Ascending aorta (tissue), 2 donors: Measurements from ENCODE around the gene STK33. TPM values are rescaled to one million over a fixed set of nuclear protein-coding genes. Genes with fewer than 3 reads are reported as not detected.

Experiments
- DNase-seq, 2 donors: peaks; one replicate each; pipeline ENCODE4 v3.0.0-alpha.2; 2019; ENCODE audit warnings: low spot score in 2 of 2
- H3K27ac ChIP-seq, 2 donors: fragments of 200-600 bp; sonication (generic); one replicate each; pipeline ENCODE4 v1.5.1; 2016 to 2017; ENCODE audit warnings: mild to moderate bottlenecking in 1 of 2
- H3K27me3 ChIP-seq: fragments of 200-600 bp; sonication (generic); one replicate; pipeline ENCODE4 v1.5.1; 2017
- H3K36me3 ChIP-seq, 2 donors: fragments of 200-600 bp; sonication (generic); one replicate each; pipeline ENCODE4 v1.5.1; 2016
- H3K4me1 ChIP-seq, 2 donors: fragments of 200-600 bp; sonication (generic); one replicate each; pipeline ENCODE4 v1.5.1; 2016 to 2017; ENCODE audit warnings: mild to moderate bottlenecking in 1 of 2
- H3K4me3 ChIP-seq, 2 donors: fragments of 200-600 bp; sonication (generic); one replicate each; pipeline ENCODE4 v1.5.1; 2016 to 2017; ENCODE audit warnings: mild to moderate bottlenecking in 1 of 2
- H3K9me3 ChIP-seq, 2 donors: fragments of 200-600 bp; sonication (generic); one replicate each; pipeline ENCODE4 v1.5.1; 2016
- CTCF ChIP-seq, 3 experiments: fragments of 200-600 bp in 2 of 3; fragments of 450-650 bp in 1 of 3; sonication (generic) in 2 of 3; IDR thresholded peaks; one replicate each; pipeline ENCODE4 v1.5.1; 2016 to 2019; ENCODE audit warnings: antibody characterized with exemption in 3 of 3, mild to moderate bottlenecking in 1 of 3, moderate library complexity in 1 of 3
- intact Hi-C: fragments of 100-400 bp; cut with DNase I; formaldehyde crosslinking; loops from one replicate; pipeline ENCODE4 v1.15.1; 2023
- total RNA-seq: library from RNA; depleted of rRNA; stranded (reverse); fragments of >200 nt; gene quantifications from one replicate; pipeline ENCODE4 v1.1.0, GENCODE V29; 2016

STK33 gene
- total RNA-seq, 1 donor from 2014 or later: not detected

DNA sequence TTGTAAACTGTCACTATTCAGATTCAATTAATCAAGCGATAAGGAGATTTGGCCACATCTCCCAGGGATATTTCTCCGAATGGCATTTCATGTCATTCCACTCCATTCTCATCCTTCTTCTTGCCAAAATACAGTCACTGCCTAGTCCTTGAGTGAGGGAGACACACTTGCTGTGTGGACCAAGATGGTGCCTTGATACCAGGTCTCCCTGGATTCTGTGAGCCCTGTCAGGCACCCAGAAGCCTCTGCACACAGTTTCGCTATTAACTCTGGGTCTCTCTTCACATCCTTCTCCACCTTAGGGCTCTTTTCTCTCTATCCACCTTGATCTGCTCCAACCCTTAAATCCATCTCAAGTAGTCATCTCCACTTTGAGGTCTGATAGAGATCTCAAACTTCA, 210.4 kb downstream of the STK33 start:
- no peak for TF ChIP-seq CTCF (IDR thresholded peaks at IDR 0.05)

DNA sequence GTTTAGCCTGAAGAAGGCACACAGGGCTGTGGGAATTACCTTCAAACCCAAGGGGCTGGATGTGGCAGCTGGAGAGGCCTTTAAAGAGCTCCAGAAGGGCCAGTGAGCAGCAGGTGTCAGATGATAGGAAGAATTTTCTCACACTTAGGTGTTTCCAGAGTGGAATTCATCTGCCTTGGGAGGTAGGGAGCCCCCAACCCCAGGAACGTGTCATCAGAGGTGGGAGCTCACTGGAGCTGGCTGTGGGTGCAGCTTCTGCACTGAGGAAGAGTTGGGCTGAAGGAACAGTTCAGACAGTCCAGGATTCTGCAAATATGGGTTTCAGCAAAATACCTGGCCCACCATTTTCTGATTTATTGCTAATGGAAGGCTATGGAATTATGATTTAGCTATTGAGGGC, 210.8 kb downstream of the STK33 start:
- TF ChIP-seq CTCF (IDR thresholded peaks at IDR 0.05): no peak
- Histone ChIP-seq H3K27me3 (no peaks in the 10 kb centered on the region), H3K4me3 (no peak overlapping the region), H3K4me1 (no peaks in the 10 kb centered on the region), H3K27ac (no peak overlapping the region), H3K36me3 (no peaks in the 10 kb centered on the region), H3K9me3 (no peaks in the 10 kb centered on the region)
- DNase-seq: peak in 1 of 2 donors; percentile 11
- intact Hi-C loops: no loop called here

More for the DNA sequence above, 210.4 kb downstream of the STK33 start:
- Histone ChIP-seq H3K27ac (no peak overlapping the region), H3K4me3 (no peak overlapping the region), H3K9me3 (no peaks in the 10 kb centered on the region), H3K27me3 (no peaks in the 10 kb centered on the region), H3K4me1 (no peaks in the 10 kb centered on the region), H3K36me3 (no peaks in the 10 kb centered on the region)
- intact Hi-C loops: no loop called here
- peak in 1 of 2 donors; percentile 16 for DNase-seq

DNA sequence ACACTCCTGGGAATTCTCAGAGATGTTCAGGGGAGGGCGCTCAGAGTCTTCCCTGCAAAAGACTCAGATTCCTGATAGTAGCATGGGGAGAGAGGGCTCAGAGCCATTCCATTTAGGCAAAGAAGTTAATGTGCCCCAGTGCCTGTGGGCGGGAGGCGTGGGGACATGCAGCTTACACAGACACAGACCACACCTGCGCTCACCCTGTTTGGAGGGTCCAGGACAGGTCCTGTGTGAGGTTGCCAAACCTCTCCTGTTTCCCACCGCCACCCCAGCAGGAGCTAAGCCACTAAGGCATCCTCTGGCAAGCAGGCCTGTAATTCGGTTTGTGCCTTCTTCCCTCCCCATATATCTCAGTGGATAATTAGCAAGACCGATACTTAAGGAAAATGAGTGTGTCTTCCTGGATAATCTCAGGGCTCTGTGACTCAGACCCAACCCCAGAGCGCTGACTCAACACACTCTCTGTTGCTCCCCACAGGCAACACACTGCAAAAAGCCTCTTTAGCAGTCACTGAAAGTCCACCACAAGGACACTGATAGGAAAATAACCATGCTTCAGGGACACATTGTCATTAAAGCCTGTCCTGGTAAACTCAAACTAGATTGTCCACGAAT, 211.5 kb downstream of the STK33 start:
- peak in 1 of 2 donors; percentile 24 for DNase-seq
- no peaks in the 10 kb centered on the region for H3K9me3 ChIP-seq
- no peaks in the 10 kb centered on the region for H3K36me3 ChIP-seq
- intact Hi-C loops: no loop called here
- no peaks in the 10 kb centered on the region for H3K27me3 ChIP-seq
- H3K27ac ChIP-seq: no peak overlapping the region
- TF ChIP-seq CTCF (IDR thresholded peaks at IDR 0.05): no peak
- H3K4me1 ChIP-seq: no peaks in the 10 kb centered on the region
- no peak overlapping the region for H3K4me3 ChIP-seq

DNA sequence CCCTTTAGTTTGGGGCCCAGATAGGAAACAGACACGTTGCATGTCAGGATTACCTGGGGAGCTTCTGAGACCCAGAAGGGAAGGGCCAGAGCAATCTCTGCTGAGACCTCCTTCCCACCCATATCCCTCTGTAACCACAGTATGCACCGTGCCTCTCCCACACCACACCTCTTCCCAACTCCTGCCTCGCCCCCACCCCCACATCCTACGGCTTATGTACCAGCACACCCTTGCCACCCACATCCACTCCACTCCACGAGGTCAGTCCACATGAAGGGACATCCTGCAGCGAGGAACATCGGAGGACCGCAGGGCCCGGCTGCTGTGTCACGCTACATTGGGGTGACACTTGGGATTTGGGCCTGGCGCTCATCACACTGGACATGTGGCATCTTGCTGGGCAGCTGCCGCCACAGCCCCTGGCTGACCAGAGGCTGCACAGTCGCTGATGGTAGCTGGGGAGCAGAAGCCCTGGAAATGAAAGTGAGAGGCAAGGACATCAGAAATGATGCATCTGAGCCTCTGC, 212.1 kb downstream of the STK33 start:
- no peaks in the 10 kb centered on the region for H3K27me3 ChIP-seq
- H3K36me3 ChIP-seq: no peaks in the 10 kb centered on the region
- intact Hi-C loops: no loop called here
- TF ChIP-seq CTCF (IDR thresholded peaks at IDR 0.05): no peak
- peak in 1 of 2 donors; percentile 45 for DNase-seq
- no peaks in the 10 kb centered on the region for H3K4me1 ChIP-seq
- H3K4me3 ChIP-seq: no peak overlapping the region
- no peaks in the 10 kb centered on the region for H3K9me3 ChIP-seq
- H3K27ac ChIP-seq: no peak overlapping the region

DNA sequence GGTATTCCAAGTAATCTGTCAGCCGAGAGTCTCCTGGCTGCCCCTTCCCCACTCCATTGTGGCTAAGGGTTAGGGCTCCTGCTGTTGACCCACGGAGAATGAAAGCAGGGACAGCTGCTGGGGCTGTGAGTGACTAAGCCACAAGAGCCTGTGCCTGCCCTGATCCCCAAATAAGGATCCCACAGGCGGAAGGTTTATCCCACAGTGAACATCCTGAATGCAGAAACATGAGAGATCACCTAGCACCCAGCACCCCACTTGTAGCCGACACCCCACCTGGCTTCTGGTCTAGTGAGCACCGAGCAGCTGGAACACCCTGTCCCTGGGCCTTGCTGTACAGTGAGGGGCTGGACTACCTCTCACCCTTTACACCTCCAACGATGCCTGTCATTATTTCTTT, 212.7 kb downstream of the STK33 start:
- TF ChIP-seq CTCF (IDR thresholded peaks at IDR 0.05): no peak
- Histone ChIP-seq H3K27me3 (no peaks in the 10 kb centered on the region), H3K4me1 (no peaks in the 10 kb centered on the region), H3K9me3 (no peaks in the 10 kb centered on the region), H3K27ac (no peak overlapping the region), H3K36me3 (no peaks in the 10 kb centered on the region), H3K4me3 (no peak overlapping the region)
- intact Hi-C loops: no loop called here
- peak in 1 of 2 donors; percentile 31 for DNase-seq
